B cell (primary cell): ENCODE measurements around the gene MREG. TPM values are rescaled to one million over a fixed set of nuclear protein-coding genes. Genes with fewer than 3 reads are reported as not detected.

ENCODE experiments used
- ATAC-seq: fragments of 200-7000 bp; cut with Tn5 transposase; one replicate; pipeline ENCODE4 v1.10.0; 2021; ENCODE audit warnings: low read depth, mild to moderate bottlenecking, moderate number of reproducible peaks, moderate library complexity
- CTCF ChIA-PET: fragments of 350-600 bp; sonication (Branson Sonifier 250); formaldehyde crosslinking; loops from one replicate; lab custom pipeline; 2021; ENCODE audit warnings: antibody characterized with exemption, inconsistent platforms; lab: Charles Lee
- POLR2A ChIA-PET: fragments of 350-600 bp; sonication (Branson Sonifier 250); formaldehyde crosslinking; loops from one replicate; lab custom pipeline; 2021; ENCODE audit warnings: antibody characterized with exemption; lab: Charles Lee
- DNase-seq: peaks from one replicate; pipeline ENCODE4 v3.0.0; 2013
- H2AFZ ChIP-seq: 2 replicates; pipeline ENCODE4 v1.6.1; 2012; ENCODE audit warnings: mild to moderate bottlenecking, low read depth, low read length; ENCODE audit not compliant: insufficient read depth, poor library complexity, severe bottlenecking
- H3K27ac ChIP-seq, 2 donors: 1 replicate in 1 of 2; 2 replicates in 1 of 2; pipeline ENCODE4 v1.5.1; 2012 to 2013; ENCODE audit warnings: low read length in 2 of 2, mild to moderate bottlenecking in 2 of 2, moderate library complexity in 1 of 2
- H3K27me3 ChIP-seq, 4 experiments: fragments of 200-600 bp in 1 of 4; sonication (generic) in 1 of 4; replicated peaks in 1 of 4; 1 replicate in 2 of 4; 2 replicates in 2 of 4; pipeline versions ENCODE4 v1.6.1 to v1.7.0; 2013 to 2016; ENCODE audit warnings: low read length in 3 of 4, mild to moderate bottlenecking in 2 of 4, mixed read lengths in 1 of 4, moderate library complexity in 1 of 4; ENCODE audit not compliant: insufficient read depth in 4 of 4, control insufficient read depth in 3 of 4; ENCODE audit errors: control extremely low read depth in 1 of 4
- H3K36me3 ChIP-seq, 2 experiments: replicated peaks in 1 of 2; 1 replicate in 1 of 2; 2 replicates in 1 of 2; pipeline versions ENCODE4 v1.6.1 to v1.7.1; 2013; ENCODE audit warnings: low read length in 1 of 2; ENCODE audit not compliant: insufficient read depth in 2 of 2, control insufficient read depth in 1 of 2; ENCODE audit errors: control extremely low read depth in 1 of 2, extremely low read depth in 1 of 2
- H3K4me1 ChIP-seq, 2 donors: fragments of 200-600 bp in 1 of 2; sonication (generic) in 1 of 2; 1 replicate in 1 of 2; 2 replicates in 1 of 2; pipeline versions ENCODE4 v1.5.1 to v1.6.1; 2013 to 2017; ENCODE audit warnings: low read length in 2 of 2; ENCODE audit not compliant: control insufficient read depth in 2 of 2, insufficient read depth in 2 of 2
- H3K4me2 ChIP-seq: replicated peaks from 2 replicates; pipeline ENCODE3; 2012; ENCODE audit warnings: mild to moderate bottlenecking, low read depth, low read length; ENCODE audit not compliant: poor library complexity, severe bottlenecking
- H3K4me3 ChIP-seq, 5 experiments: fragments of 200-600 bp in 1 of 5; sonication (generic) in 1 of 5; 1 replicate in 3 of 5; 2 replicates in 2 of 5; pipeline versions ENCODE4 v1.5.1 to v1.7.0; 2011 to 2016; ENCODE audit warnings: low read length in 4 of 5, mild to moderate bottlenecking in 4 of 5, low read depth in 2 of 5, control low read depth in 1 of 5, moderate library complexity in 1 of 5; ENCODE audit not compliant: insufficient read depth in 1 of 5; ENCODE audit errors: control extremely low read depth in 1 of 5, extremely low read depth in 1 of 5
- H3K79me2 ChIP-seq: fragments of 200-600 bp; sonication (generic); one replicate; pipeline ENCODE4 v1.6.0; 2016; ENCODE audit warnings: low read length; ENCODE audit not compliant: control insufficient read depth, insufficient read depth
- H3K9ac ChIP-seq: fragments of 200-600 bp; sonication (generic); 2 replicates; pipeline ENCODE4 v1.6.1; 2017; ENCODE audit warnings: mild to moderate bottlenecking, low read length, moderate library complexity
- H3K9me3 ChIP-seq, 3 donors: one replicate each; pipeline versions ENCODE4 v1.6.1 to v1.7.1; 2013; ENCODE audit warnings: low read length in 2 of 3; ENCODE audit not compliant: control insufficient read depth in 2 of 3, insufficient read depth in 1 of 3; ENCODE audit errors: control extremely low read depth in 1 of 3
- H4K20me1 ChIP-seq: 2 replicates; pipeline ENCODE4 v1.6.0; 2012; ENCODE audit warnings: mild to moderate bottlenecking, low read length; ENCODE audit not compliant: insufficient read depth, control insufficient read depth, poor library complexity, severe bottlenecking
- H3K27ac Mint-ChIP-seq: one replicate; pipeline ENCODE4 v1.8.0; 2021; ENCODE audit warnings: mixed read lengths
- H3K27me3 Mint-ChIP-seq: one replicate; pipeline ENCODE4 v1.8.0; 2021; ENCODE audit warnings: mixed read lengths
- H3K4me1 Mint-ChIP-seq: one replicate; pipeline ENCODE4 v1.8.0; 2021; ENCODE audit warnings: mixed read lengths
- H3K4me3 Mint-ChIP-seq: one replicate; pipeline ENCODE4 v1.8.0; 2021; ENCODE audit warnings: mixed read lengths
- H3K9me3 Mint-ChIP-seq: one replicate; pipeline ENCODE4 v1.8.0; 2022; ENCODE audit warnings: mixed read lengths; ENCODE audit not compliant: insufficient read depth
- EZH2 ChIP-seq: IDR thresholded peaks from 2 replicates; pipeline ENCODE4 v1.6.1; 2012; ENCODE audit warnings: borderline replicate concordance, low read depth, mild to moderate bottlenecking, moderate library complexity, low read length; ENCODE audit not compliant: insufficient read depth, poor library complexity, severe bottlenecking
- WGBS: methylation state at CpG from one replicate; pipeline ENCODE4 v1.1.5; 2013; ENCODE audit warnings: missing lambda C conversion rate; ENCODE audit not compliant: insufficient coverage; 5-methylcytosine and 5-hydroxymethylcytosine counted together
- intact Hi-C: fragments of 100-400 bp; cut with micrococcal nuclease; formaldehyde crosslinking; loops from one replicate; pipeline ENCODE4 v1.10.0; 2022
- polyA plus RNA-seq: library from polyadenylated mRNA; depleted of rRNA; stranded (reverse); fragments of >200 nt; gene quantifications from 2 replicates; pipeline ENCODE4 v1.2.3, GENCODE V29; 2012
- total RNA-seq, 2 donors: library from RNA; stranded (reverse); fragments of 120-200 nt in 1 of 2; gene quantifications; 1 replicate in 1 of 2; 2 replicates in 1 of 2; pipeline versions ENCODE4 v1.2.3 to v1.2.4, GENCODE V29; 2013 to 2022
- TF ChIP-seq, protein P1 (sequence below): fragments of 200-600 bp; IDR thresholded peaks from one replicate; pipeline ENCODE4 v1.8.0; 2022; ENCODE audit warnings: antibody characterized with exemption, mild to moderate bottlenecking

The MREG gene
- total and polyA plus RNA-seq, 2 donors (not counting 1 experiment from before 2014, with no cell fraction given) = 2.1 to 5.7 TPM

DNA sequence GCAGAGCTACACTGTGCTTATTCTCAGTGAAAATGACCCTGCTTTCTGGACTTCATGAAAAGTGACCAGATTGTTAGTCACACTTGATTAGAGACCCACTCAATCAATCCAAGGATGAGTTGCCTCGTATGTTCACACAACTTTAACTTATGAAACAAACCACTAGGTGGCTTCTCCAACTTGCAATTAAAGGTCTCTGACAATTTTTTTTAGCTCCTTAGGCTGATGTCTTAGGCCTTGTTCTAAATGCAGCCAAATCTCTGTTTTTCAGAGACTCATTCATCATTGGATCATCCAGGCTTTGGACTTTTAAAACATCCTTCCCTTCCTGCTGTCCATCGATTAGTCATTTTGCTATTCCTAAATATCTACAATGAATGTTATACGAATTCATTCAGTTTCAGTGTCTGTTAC is 63.4 kb downstream of the MREG start:
- Histone ChIP-seq H3K79me2 (no peaks in the 10 kb centered on the region), H3K4me1 (no peaks in the 10 kb centered on the region), H3K9ac (no peak overlapping the region), H3K27me3 (no peaks in the 10 kb centered on the region), H2AFZ (no peak overlapping the region), H3K9me3 (no peaks in the 10 kb centered on the region), H3K36me3 (peaks cover 0 to 3% of the 10 kb centered on the region in 2 experiments), H3K4me3 (no peak overlapping the region), H4K20me1 (no peaks in the 10 kb centered on the region), H3K4me2 (no peak overlapping the region), H3K27ac (no peak overlapping the region)
- Mint-ChIP-seq H3K27ac (no peak overlapping the region), H3K4me3 (no peak overlapping the region), H3K9me3 (no peaks in the 10 kb centered on the region), H3K4me1 (no peaks in the 10 kb centered on the region), H3K27me3 (no peaks in the 10 kb centered on the region)
- intact Hi-C loops = loop anchor here (1.0 kb wide), 1 partner anchor 73 kb away; no protein-coding TSS in a partner anchor
- TF ChIP-seq, protein P1, sequence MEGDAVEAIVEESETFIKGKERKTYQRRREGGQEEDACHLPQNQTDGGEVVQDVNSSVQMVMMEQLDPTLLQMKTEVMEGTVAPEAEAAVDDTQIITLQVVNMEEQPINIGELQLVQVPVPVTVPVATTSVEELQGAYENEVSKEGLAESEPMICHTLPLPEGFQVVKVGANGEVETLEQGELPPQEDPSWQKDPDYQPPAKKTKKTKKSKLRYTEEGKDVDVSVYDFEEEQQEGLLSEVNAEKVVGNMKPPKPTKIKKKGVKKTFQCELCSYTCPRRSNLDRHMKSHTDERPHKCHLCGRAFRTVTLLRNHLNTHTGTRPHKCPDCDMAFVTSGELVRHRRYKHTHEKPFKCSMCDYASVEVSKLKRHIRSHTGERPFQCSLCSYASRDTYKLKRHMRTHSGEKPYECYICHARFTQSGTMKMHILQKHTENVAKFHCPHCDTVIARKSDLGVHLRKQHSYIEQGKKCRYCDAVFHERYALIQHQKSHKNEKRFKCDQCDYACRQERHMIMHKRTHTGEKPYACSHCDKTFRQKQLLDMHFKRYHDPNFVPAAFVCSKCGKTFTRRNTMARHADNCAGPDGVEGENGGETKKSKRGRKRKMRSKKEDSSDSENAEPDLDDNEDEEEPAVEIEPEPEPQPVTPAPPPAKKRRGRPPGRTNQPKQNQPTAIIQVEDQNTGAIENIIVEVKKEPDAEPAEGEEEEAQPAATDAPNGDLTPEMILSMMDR = peak; percentile 57
- no peak for TF ChIP-seq EZH2
- peak; percentile 38 for DNase-seq
- ChIA-PET POLR2A (no interaction called here), CTCF (interaction anchor here (0.6 to 4.9 kb wide), 6 partner anchors 9 to 73 kb away, joined by 3 to 53 read pairs (median 4); no protein-coding TSS in a partner anchor)
- ATAC-seq = no peak
- 0% methylated on average over 1 of the region's 3 CpGs for WGBS

DNA sequence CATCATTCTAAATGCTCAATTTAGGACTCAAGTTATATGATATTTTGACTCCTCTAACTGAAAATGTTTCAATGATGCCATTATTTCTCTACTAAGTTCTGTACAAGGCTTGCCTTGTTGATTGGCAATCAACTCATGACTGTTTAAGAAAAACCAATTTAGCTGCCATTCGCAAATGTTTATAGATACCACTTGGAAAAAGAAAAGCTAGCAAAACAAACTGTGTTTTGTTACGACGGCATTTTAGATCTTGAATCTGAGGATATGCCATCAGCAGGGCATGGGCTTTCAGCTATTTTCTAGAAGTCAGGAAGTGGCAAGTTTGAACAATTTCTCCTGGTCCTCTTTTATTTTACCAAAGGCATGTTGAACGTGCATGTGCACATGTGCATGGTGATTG is 65.3 kb downstream of the MREG start:
- WGBS = 97% methylated on average over 3 of the region's 4 CpGs
- Histone ChIP-seq H3K4me2 (no peak overlapping the region), H3K36me3 (peaks cover 0 to 7% of the 10 kb centered on the region in 2 experiments), H3K9me3 (no peaks in the 10 kb centered on the region), H3K27me3 (no peaks in the 10 kb centered on the region), H4K20me1 (no peaks in the 10 kb centered on the region), H3K9ac (no peak overlapping the region), H3K4me1 (no peaks in the 10 kb centered on the region), H3K79me2 (no peaks in the 10 kb centered on the region), H3K27ac (no peak overlapping the region), H3K4me3 (no peak overlapping the region), H2AFZ (no peak overlapping the region)
- no peak for TF ChIP-seq EZH2
- TF ChIP-seq, protein P1 = no peak
- Mint-ChIP-seq H3K9me3 (no peaks in the 10 kb centered on the region), H3K4me3 (no peak overlapping the region), H3K27me3 (no peaks in the 10 kb centered on the region), H3K4me1 (no peaks in the 10 kb centered on the region), H3K27ac (no peak overlapping the region)
- POLR2A ChIA-PET = no interaction called here
- DNase-seq = no peak
- CTCF ChIA-PET = interaction anchor here (2.0 kb wide), 1 partner anchor 75 kb away, joined by 11 read pairs; no protein-coding TSS in a partner anchor
- intact Hi-C loops = no loop called here
- ATAC-seq = no peak
